HepG2 (cell line): ENCODE data around the gene PLCB2. TPM values are rescaled to one million over a fixed set of nuclear protein-coding genes. Genes with fewer than 3 reads are reported as not detected.

ENCODE experiments used
- ATAC-seq: fragments of 200-7000 bp; cut with Tn5 transposase; 3 replicates; pipeline ENCODE4 v1.9.1; 2020; ENCODE audit warnings: mild to moderate bottlenecking, moderate library complexity
- BruUV-seq: library from RNA; stranded (reverse); fragments of 400-500 nt; replicated peaks from 2 replicates; lab custom pipeline; 2021; lab: Mats Ljungman, UMichigan
- CTCF ChIA-PET: fragments of 300-600 bp; formaldehyde crosslinking; extraction: SDS; loops from one replicate; lab custom pipeline; 2021; ENCODE audit warnings: low total read pairs, inconsistent platforms, low intra/inter-chr PET ratio; lab: Yijun Ruan, JAX
- POLR2A ChIA-PET: fragments of 350-600 bp; sonication (Branson Sonifier 250); formaldehyde crosslinking; loops from one replicate; lab custom pipeline; 2020; ENCODE audit warnings: antibody characterized with exemption, inconsistent platforms; lab: Yijun Ruan, JAX
- DNase-seq: peaks from one replicate; pipeline ENCODE4 v3.0.0-alpha.2; 2015; ENCODE audit warnings: low spot score
- FAIRE-seq: peaks from 3 replicates; lab custom pipeline; 2011; peaks lifted over from hg19 to GRCh38; lab: Jason Lieb, UNC
- H2AFZ ChIP-seq: one replicate; pipeline ENCODE4 v1.6.1; 2011; ENCODE audit warnings: low read length, inconsistent platforms
- H3K27ac ChIP-seq: fragments of 300-600 bp; 3 replicates; pipeline ENCODE4 v1.8.0; 2011; ENCODE audit warnings: mixed run types, mild to moderate bottlenecking, mixed read lengths, low read length, inconsistent platforms; ENCODE audit not compliant: insufficient read depth; ENCODE audit errors: extremely low read length
- H3K27me3 ChIP-seq, 2 experiments: fragments of 200-600 bp in 1 of 2; 2 replicates in 1 of 2; 3 replicates in 1 of 2; pipeline versions ENCODE4 v1.6.0 to v1.8.0; 2011; ENCODE audit warnings: low read length in 2 of 2, mild to moderate bottlenecking in 2 of 2, moderate library complexity in 2 of 2, inconsistent platforms in 1 of 2; ENCODE audit not compliant: insufficient read depth in 2 of 2, control insufficient read depth in 1 of 2
- H3K36me3 ChIP-seq, 2 experiments: fragments of 200-600 bp in 1 of 2; replicated peaks in 1 of 2; 2 replicates in 1 of 2; 3 replicates in 1 of 2; pipeline versions ENCODE4 v1.5.1 to v1.8.0; 2011; ENCODE audit warnings: low read length in 2 of 2, inconsistent platforms in 1 of 2; ENCODE audit not compliant: insufficient read depth in 2 of 2, control insufficient read depth in 1 of 2
- H3K4me1 ChIP-seq: 2 replicates; pipeline ENCODE4 v1.5.1; 2012; ENCODE audit warnings: low read length, inconsistent platforms; ENCODE audit not compliant: insufficient read depth
- H3K4me2 ChIP-seq: 2 replicates; pipeline ENCODE4 v1.6.0; 2011; ENCODE audit warnings: low read depth, low read length, inconsistent platforms
- H3K4me3 ChIP-seq, 3 experiments: fragments of 200-600 bp in 1 of 3; sonication (generic), shearing (Covaris generic) in 1 of 3; replicated peaks in 1 of 3; 2 replicates each; pipeline ENCODE4 v1.5.1; 2011 to 2016; ENCODE audit warnings: low read length in 3 of 3, inconsistent platforms in 2 of 3, low read depth in 2 of 3, mild to moderate bottlenecking in 2 of 3, control low read depth in 1 of 3, mixed read lengths in 1 of 3; ENCODE audit not compliant: insufficient read depth in 1 of 3
- H3K79me2 ChIP-seq: one replicate; pipeline ENCODE4 v1.6.1; 2011; ENCODE audit warnings: low read length, inconsistent platforms; ENCODE audit not compliant: insufficient read depth
- H3K9ac ChIP-seq: 2 replicates; pipeline ENCODE4 v1.6.0; 2011; ENCODE audit warnings: mild to moderate bottlenecking, low read depth, low read length, inconsistent platforms; ENCODE audit not compliant: insufficient read depth
- H3K9me3 ChIP-seq: 2 replicates; pipeline ENCODE4 v1.5.1; 2012; ENCODE audit warnings: mild to moderate bottlenecking, low read length
- H4K20me1 ChIP-seq: 2 replicates; pipeline ENCODE4 v1.6.0; 2011; ENCODE audit warnings: inconsistent platforms, mild to moderate bottlenecking, low read length, moderate library complexity; ENCODE audit not compliant: insufficient read depth
- ARID5B ChIP-seq: IDR thresholded peaks from 2 replicates; pipeline ENCODE4 v1.4.0; 2020; ENCODE audit warnings: mild to moderate bottlenecking, missing genetic modification reagents
- BCL3 ChIP-seq: sonication (generic); formaldehyde crosslinking; IDR thresholded peaks from 2 replicates; pipeline ENCODE4 v1.5.1; 2020; ENCODE audit warnings: mild to moderate bottlenecking, missing genetic modification reagents, moderate library complexity
- DPF2 ChIP-seq: sonication (generic); formaldehyde crosslinking; IDR thresholded peaks from 2 replicates; pipeline ENCODE4 v1.4.0; 2020; ENCODE audit warnings: mild to moderate bottlenecking, low read depth, missing genetic modification reagents, borderline replicate concordance
- DZIP1 ChIP-seq: sonication (generic); formaldehyde crosslinking; IDR thresholded peaks from 2 replicates; pipeline ENCODE4 v1.5.0; 2020; ENCODE audit warnings: mild to moderate bottlenecking, missing genetic modification reagents
- EEA1 ChIP-seq: sonication (generic); formaldehyde crosslinking; IDR thresholded peaks from 2 replicates; pipeline ENCODE4 v1.5.1; 2020; ENCODE audit warnings: mild to moderate bottlenecking, missing genetic modification reagents, borderline replicate concordance
- FOXJ3 ChIP-seq: sonication (generic); formaldehyde crosslinking; IDR thresholded peaks from 2 replicates; pipeline ENCODE4 v1.4.0; 2020; ENCODE audit warnings: missing genetic modification reagents, mild to moderate bottlenecking, borderline replicate concordance
- MTF1 ChIP-seq: sonication (generic); formaldehyde crosslinking; IDR thresholded peaks from 2 replicates; pipeline ENCODE4 v1.5.0; 2020; ENCODE audit warnings: missing genetic modification reagents
- MXI1 ChIP-seq: IDR thresholded peaks from 3 replicates; pipeline ENCODE4 v1.6.1; 2012; ENCODE audit warnings: low read depth, low read length, inconsistent platforms, borderline replicate concordance
- RAD21 ChIP-seq: fragments of 450-650 bp; formaldehyde crosslinking; IDR thresholded peaks from 2 replicates; pipeline ENCODE4 v1.5.0; 2020; ENCODE audit warnings: mild to moderate bottlenecking
- TMF1 ChIP-seq: sonication (generic); formaldehyde crosslinking; IDR thresholded peaks from 2 replicates; pipeline ENCODE4 v1.8.1; 2022; ENCODE audit warnings: low read depth, missing genetic modification reagents
- WIZ ChIP-seq: sonication (generic); formaldehyde crosslinking; IDR thresholded peaks from 2 replicates; pipeline ENCODE4 v1.5.1; 2020; ENCODE audit warnings: mild to moderate bottlenecking, missing genetic modification reagents
- ZNF777 ChIP-seq: sonication (generic); formaldehyde crosslinking; IDR thresholded peaks from 2 replicates; pipeline ENCODE4 v1.4.0; 2020; ENCODE audit warnings: missing genetic modification reagents
- ZNF788 ChIP-seq: sonication (generic); formaldehyde crosslinking; IDR thresholded peaks from 2 replicates; pipeline ENCODE4 v1.5.0; 2020; ENCODE audit warnings: mild to moderate bottlenecking, missing genetic modification reagents, borderline replicate concordance
- WGBS: methylation state at CpG from one replicate; pipeline ENCODE4 v1.1.6; 2017; ENCODE audit warnings: low lambda C conversion rate; 5-methylcytosine and 5-hydroxymethylcytosine counted together
- in situ Hi-C: cut with HindIII; loops from 2 replicates; pipeline ENCODE4 v1.10.0; 2017; ENCODE audit warnings: low pct_unique_long_range_greater_than_20kb; ENCODE audit not compliant: extremely low pct_ligation_motif_present
- intact Hi-C: fragments of 100-400 bp; cut with micrococcal nuclease; formaldehyde crosslinking; loops from one replicate; pipeline ENCODE4 v1.10.0; 2022; ENCODE audit not compliant: unreplicated experiment
- polyA plus RNA-seq, 8 experiments: library from polyadenylated mRNA; depleted of rRNA in 3 of 8; stranded (reverse) in 7 of 8; unstranded in 1 of 8; fragments of >200 nt; fragmentation: Illumina TruSeq in 4 of 8; extraction: Trizol in 4 of 8; gene quantifications; 2 replicates each; pipeline versions ENCODE4 v1.2.1 to v1.2.3, GENCODE V29; 2011 to 2016; ENCODE audit warnings: low read depth in 4 of 8, missing spikeins in 1 of 8, mixed read lengths in 1 of 8; ENCODE audit not compliant: insufficient read depth in 1 of 8
- total RNA-seq, 5 experiments: library from RNA; depleted of rRNA; stranded (reverse); fragments of >200 nt; fragmentation: Illumina TruSeq; extraction: Trizol; gene quantifications; 2 replicates each; pipeline ENCODE4 v1.2.3, GENCODE V29; 2016; ENCODE audit warnings: low read depth in 1 of 5

The PLCB2 gene
- total and polyA plus RNA-seq, 2 of the 13 experiments (the other 11 are each of a cell fraction or from before 2014, with no cell fraction given) = 0.11 TPM; not detected in 1

GRCh38 chr15:40323953-40324937 is 16.5 kb upstream of the PLCB2 start:
- CTCF ChIA-PET = interaction anchor here (2.8 to 4.6 kb wide), 2 partner anchors 14 to 98 kb away, joined by 12 to 19 read pairs; no protein-coding TSS in a partner anchor
- in situ Hi-C loops = no loop called here
- TF ChIP-seq MXI1 (no peak), WIZ (CRISPR knock-in tag) (no peak), RAD21 (CRISPR knock-in tag) (0 out of 2 replicates have a peak, but pooled peaks have one; percentile 9), ZNF777 (CRISPR knock-in tag) (peak; percentile 75; the same call in 1 of the 2 replicates), MTF1 (CRISPR knock-in tag) (no peak), ZNF788 (CRISPR knock-in tag) (no peak), EEA1 (no peak), ARID5B (no peak), TMF1 (peak; percentile 28; the same call in 1 of the 2 replicates), FOXJ3 (no peak), DZIP1 (CRISPR knock-in tag) (no peak), BCL3 (CRISPR knock-in tag) (0 out of 2 replicates have a peak, but pooled peaks have one; percentile 25), DPF2 (CRISPR knock-in tag) (no peak)

More at GRCh38 chr15:40323953-40324937, 16.5 kb upstream of the PLCB2 start:
- Histone ChIP-seq H3K9ac (peak overlapping the region; percentile 64; the same call in 1 of the 2 replicates), H3K4me2 (peak overlapping the region; percentile 71), H3K79me2 (no peaks in the 10 kb centered on the region), H3K4me1 (peaks cover 52% of the 10 kb centered on the region), H3K4me3 (peak overlapping the region; percentile 36 to 75 (median 75); a peak in 5 of 6 replicates), H4K20me1 (no peaks in the 10 kb centered on the region), H2AFZ (no peak overlapping the region), H3K9me3 (no peaks in the 10 kb centered on the region), H3K36me3 (no peaks in the 10 kb centered on the region), H3K27ac (no peak overlapping the region), H3K27me3 (peaks cover 0 to 7% of the 10 kb centered on the region in 2 experiments; a peak in 1 of 5 replicates)
- POLR2A ChIA-PET = interaction anchor here (1.3 to 3.3 kb wide), 2 partner anchors 10 to 15 kb away, joined by 3 to 21 read pairs; partner anchors contain the start of gene CCDC9B
- intact Hi-C loops = loop anchor here (5.0 kb wide), 1 partner anchor 98 kb away; no protein-coding TSS in a partner anchor
- DNase-seq (no peak), ATAC-seq (no peak), FAIRE-seq (no peak)
- BruUV-seq = no TSS peak
- WGBS = 10% methylated on average over 15 of the region's 101 CpGs
